ENCODE measurements around the gene AKR1A1. TPM values are rescaled to one million over a fixed set of nuclear protein-coding genes. Genes with fewer than 3 reads are reported as not detected.

The AKR1A1 gene
- total RNA-seq, 1 donor from 2014 or later: 83.6 TPM

DNA sequence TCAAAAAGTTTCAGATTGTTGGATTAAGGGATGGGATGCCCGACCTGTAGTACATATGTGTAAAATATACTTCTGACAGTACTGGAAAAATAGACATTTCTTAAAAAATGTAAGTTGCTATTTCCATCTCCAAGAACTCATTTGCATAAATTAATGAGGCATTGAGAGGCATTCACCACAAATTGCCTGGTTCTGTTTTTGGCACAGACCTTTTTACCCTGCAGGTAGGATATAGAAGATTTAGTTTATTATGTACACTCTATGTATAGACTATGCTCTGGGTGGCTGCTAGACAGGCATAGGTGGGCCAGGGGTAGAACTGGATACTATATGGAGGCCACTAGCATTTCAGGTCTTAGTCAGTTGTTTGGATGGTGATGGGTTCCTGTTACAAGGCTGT, 65.3 kb downstream of the AKR1A1 start:
- DNase-seq (ENCODE audit: low read depth): no peak

GRCh38 chr1:45617618-45618017, 67.0 kb downstream of the AKR1A1 start:
- no peak for DNase-seq (ENCODE audit: low read depth)

DNA sequence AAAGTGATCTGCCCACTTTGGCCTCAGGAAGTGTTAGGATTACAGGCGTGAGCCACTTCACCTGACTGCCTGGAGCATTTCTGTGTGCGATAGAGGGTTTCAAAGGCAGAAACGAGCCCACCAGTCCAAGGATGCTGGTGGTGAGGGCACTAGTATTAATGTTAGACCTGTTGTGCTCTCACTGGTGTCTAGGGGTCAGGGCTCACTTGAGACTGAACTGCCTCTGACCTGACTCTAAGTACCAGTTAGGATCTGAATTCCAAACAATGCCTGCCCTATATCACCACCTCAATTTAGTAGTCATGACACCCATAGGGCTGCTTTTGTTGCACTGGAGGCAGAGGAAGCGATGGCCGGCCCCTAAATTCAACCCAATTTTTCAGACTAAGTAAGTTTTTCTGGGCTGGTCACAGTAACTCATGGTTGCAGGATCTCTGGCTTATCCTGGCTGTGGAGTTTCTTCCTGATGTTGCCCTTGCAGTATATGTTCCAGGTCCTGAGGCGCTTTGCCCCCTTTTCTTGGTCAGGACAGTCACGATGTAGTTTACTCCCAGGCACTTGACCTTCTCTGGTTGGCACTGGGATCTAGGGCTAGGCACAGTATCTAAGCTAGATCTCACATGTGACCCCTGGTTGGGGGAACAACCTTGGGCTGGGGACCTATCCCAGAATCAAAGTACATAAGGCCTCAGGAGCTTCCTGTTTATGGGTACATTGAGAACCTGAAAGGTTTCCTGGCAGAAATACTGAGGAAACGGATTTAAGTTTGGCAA, 68.7 kb downstream of the AKR1A1 start:
- no peak for DNase-seq (ENCODE audit: low read depth)

Other genes with a start within 250 kb of the AKR1A1 start
- gene HPDL, start 223.9 kb upstream of the AKR1A1 start, total RNA-seq: not detected in 2 replicates
- gene TOE1, start 210.7 kb upstream of the AKR1A1 start, total RNA-seq: 4.6 and 4.7 TPM in 2 replicates
- gene MUTYH, start 210.4 kb upstream of the AKR1A1 start, total RNA-seq: 10.7 and 12.9 TPM in 2 replicates
- 1.1 and 1.7 TPM in 2 replicates for gene TESK2, start 59.7 kb upstream of the AKR1A1 start, total RNA-seq
- 0.62 TPM in 2 replicates for gene CCDC163, start 50.8 kb upstream of the AKR1A1 start, total RNA-seq
- 3.5 and 6.8 TPM in 2 replicates for gene MMACHC, start 50.5 kb upstream of the AKR1A1 start, total RNA-seq
- 771 and 808 TPM in 2 replicates for gene PRDX1, start 28.9 kb upstream of the AKR1A1 start, total RNA-seq
- gene NASP, start 33.2 kb downstream of the AKR1A1 start, total RNA-seq: 30.8 and 32.6 TPM in 2 replicates
- gene CCDC17, start 73.2 kb downstream of the AKR1A1 start, total RNA-seq: 0.78 and 1.9 TPM in 2 replicates
- gene GPBP1L1, start 135.7 kb downstream of the AKR1A1 start, total RNA-seq: 131 and 134 TPM in 2 replicates
- gene TMEM69, start 137.4 kb downstream of the AKR1A1 start, total RNA-seq: 22.1 and 31.1 TPM in 2 replicates
- 13.7 and 18.4 TPM in 2 replicates for gene IPP, start 199.8 kb downstream of the AKR1A1 start, total RNA-seq